HG03135 (cell line): ENCODE results near the gene TMEM266.

Experiments
- ATAC-seq: cut with Tn5 transposase; IDR thresholded peaks from one replicate; pipeline ENCODE4 v1.9.1; 2021; ENCODE audit warnings: mild to moderate bottlenecking, moderate library complexity; ENCODE audit not compliant: unreplicated experiment

Gene TMEM266

GRCh38 chr15:76180321-76180720, 120.5 kb downstream of the TMEM266 start:
- no peak for ATAC-seq

GRCh38 chr15:76181705-76182107, 121.9 kb downstream of the TMEM266 start:
- ATAC-seq = no peak

GRCh38 chr15:76183930-76184649, 124.3 kb downstream of the TMEM266 start:
- ATAC-seq = no peak

DNA sequence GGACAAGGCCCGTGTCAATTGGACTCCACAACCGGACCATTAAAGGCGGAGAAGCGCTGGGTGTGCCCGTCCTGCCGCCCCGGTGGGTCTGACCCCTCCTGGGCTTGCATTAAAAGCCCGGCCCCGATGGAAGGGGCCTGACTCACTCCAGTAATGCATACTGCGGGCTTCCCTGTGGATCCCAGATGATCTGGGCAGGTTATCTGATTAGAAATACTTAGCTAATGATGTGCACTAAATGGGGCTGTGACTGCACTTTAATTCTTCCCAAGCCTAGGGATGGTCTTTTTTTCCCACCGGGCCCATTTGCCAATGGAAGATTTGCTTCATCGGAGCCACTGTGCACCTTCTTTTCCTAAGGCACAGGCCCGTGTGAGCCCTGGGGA, 124.9 kb downstream of the TMEM266 start:
- no peak for ATAC-seq

GRCh38 chr15:76185716-76186115, 125.9 kb downstream of the TMEM266 start:
- no peak for ATAC-seq

DNA sequence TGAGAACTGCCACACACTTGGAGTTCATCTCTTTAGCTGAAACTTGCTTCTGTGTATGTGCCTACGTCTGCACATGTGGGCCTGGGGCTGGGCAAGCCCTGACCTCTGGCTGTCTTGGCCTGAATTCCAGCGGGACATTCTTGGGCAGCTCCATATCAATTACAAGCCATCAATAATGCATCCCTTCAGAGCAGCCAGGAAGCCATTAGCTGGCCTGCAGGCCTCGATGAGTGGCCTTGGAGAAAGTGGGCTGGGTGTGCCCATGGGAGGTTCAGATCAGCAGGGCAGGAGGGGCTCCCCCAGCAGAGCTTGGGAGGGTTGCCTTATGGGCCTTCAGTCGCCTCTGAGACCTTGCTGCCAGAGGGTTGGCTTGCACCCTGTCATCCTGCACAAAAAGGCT, 127.4 kb downstream of the TMEM266 start:
- no peak for ATAC-seq

GRCh38 chr15:76189106-76189505, 129.3 kb downstream of the TMEM266 start:
- ATAC-seq = no peak

DNA sequence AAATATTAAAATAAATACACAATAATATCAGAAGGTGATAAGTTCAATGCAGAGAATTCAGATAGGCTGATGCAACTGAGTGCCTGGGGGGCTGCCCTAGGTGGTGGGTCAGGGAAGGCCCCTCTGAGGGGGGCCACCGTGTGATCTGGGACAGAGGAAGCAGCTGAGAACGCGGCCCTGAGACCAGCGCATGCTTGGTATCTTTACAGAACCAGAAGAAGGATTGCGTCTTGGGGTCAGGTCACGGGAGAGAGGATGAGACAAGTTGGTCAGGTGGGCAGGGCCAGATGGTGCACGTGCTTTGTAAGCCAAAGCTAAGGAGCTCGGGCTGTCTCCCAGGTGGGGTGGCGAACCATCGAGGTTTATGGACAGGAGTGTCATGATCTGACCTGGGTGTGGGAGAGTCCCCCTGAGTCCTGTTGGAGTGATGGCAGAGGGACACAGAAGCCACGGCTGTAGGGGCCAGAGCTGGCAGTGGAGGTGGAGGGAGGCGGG, 130.3 kb downstream of the TMEM266 start:
- ATAC-seq = no peak

- peak; percentile 81 for ATAC-seq
These were observed 131.2 kb downstream of the TMEM266 start for GRCh38 chr15:76190751-76191538.

DNA sequence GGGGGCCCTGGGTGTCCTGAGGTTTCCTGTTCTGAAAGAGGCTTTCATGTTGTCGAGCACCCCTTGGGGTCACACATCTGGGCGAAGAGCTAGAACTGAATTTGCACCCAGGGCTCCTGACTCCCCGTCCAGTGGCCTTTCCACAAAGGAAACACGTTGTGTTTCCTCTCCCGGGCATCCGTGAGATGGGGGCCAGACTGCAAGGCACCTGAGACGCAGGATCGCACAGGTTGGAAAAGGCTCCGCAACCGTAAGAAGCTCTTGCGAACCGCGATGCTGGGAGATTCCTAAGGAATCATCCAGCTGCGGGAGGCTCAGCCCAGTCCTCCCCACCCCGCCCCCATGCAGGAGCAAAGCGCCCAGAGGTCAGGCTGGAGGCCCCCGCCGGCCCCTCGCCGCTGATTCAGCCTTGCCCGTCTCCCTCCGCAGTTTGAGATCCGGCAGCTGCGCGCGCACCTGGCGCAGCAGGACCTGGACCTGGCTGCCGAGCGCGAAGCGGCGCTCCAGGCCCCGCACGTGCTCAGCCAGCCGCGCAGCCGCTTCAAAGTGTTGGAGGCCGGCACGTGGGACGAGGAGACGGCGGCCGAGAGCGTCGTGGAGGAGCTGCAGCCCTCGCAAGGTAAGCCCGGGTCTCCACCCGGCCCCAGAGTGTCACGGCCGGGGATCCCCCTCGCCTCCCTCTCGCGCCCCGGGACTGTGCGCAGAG, 131.9 kb downstream of the TMEM266 start:
- no peak for ATAC-seq

DNA sequence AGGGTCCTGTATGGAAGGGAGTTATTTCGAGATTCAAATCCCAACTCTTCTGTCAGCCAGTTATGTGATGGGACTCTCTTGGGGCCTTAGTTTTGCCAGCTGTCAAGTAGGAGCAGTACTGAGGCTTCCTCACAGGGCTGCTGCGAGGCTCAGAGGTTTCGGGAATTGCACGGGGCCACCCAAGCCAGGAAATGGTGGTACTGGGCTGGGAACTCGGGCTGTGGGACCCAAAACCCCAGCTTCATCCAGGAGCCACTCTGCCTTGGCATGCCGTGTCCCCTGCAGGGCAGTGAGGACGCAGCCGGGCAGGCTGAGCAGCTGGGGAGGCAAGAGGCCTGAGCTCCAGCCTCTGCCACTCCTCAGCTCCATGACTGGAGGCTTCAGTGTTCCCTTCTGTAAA, 132.9 kb downstream of the TMEM266 start:
- no peak for ATAC-seq

- ATAC-seq = no peak
These were observed 134.1 kb downstream of the TMEM266 start for GRCh38 chr15:76193934-76194333.

- no peak for ATAC-seq
These were observed 135.9 kb downstream of the TMEM266 start for GRCh38 chr15:76195506-76196268.

GRCh38 chr15:76196269-76197231, 136.8 kb downstream of the TMEM266 start:
- no peak for ATAC-seq

- ATAC-seq = no peak
These were observed 138.1 kb downstream of the TMEM266 start for GRCh38 chr15:76197703-76198455.

GRCh38 chr15:76198456-76199105, 138.8 kb downstream of the TMEM266 start:
- ATAC-seq = no peak

DNA sequence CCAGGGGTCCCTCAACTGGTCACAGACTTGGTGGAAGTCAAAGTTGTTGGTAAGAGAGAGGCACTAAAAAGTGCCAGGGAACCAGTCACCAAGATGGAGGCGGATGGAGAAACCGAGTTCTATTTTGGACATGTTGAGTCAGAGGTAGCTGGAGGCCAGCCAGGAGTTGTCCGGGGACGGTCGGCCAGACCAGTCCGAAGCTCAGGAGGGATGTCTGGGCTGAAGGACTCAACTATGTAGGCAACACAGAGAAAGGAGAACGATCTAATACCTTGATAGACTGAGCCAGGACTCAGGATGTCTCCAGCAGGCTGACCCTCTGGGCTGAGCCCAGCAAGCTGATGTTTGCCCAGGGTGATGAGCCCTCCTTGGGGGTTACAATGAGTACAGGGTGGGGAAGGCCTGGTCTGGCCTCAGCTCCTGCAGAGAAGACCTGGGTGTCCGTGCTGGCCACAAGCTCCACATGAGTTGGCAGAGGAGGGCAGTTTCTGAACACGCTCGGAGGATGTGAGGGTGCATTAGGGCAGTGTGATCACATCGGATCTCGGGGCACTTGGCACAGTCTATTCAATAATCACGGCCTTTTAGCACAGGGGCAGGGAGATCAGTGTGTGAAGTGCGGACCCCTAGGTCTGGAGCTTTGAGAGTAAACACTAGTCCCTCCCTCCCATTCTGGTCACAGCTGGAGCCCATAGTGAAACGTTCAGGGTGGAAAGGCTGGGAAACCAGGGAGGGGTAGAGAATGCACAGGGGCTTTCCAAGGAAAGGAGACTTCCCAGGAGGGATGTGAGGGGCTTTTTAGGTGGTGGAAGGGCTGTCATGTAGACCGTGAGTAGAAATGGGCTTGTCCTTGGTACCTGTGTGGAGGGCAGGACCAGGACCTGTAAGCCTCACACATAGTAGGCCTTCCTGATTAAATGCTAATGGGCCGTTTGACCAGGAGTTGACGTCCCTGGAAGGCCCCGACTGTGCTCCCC, 139.6 kb downstream of the TMEM266 start:
- no peak for ATAC-seq
